Activated CD8-positive, alpha-beta T cell treated with anti-CD3 and anti-CD28 coated beads for 36 hours (primary cell): ENCODE data around the gene PTPRJ. TPM values are rescaled to one million over a fixed set of nuclear protein-coding genes. Genes with fewer than 3 reads are reported as not detected.

Experiments
- ATAC-seq: fragments of 200-7000 bp; cut with Tn5 transposase; one replicate; pipeline ENCODE4 v1.10.0; 2021; ENCODE audit warnings: mild to moderate bottlenecking, moderate library complexity
- CTCF ChIA-PET: fragments of 350-600 bp; sonication (Branson Sonifier 250); formaldehyde crosslinking; loops from one replicate; lab custom pipeline; 2021; ENCODE audit warnings: antibody characterized with exemption; lab: Charles Lee
- POLR2A ChIA-PET: fragments of 350-600 bp; sonication (Branson Sonifier 250); formaldehyde crosslinking; loops from one replicate; lab custom pipeline; 2021; ENCODE audit warnings: antibody characterized with exemption; lab: Charles Lee
- DNase-seq: peaks from one replicate; pipeline ENCODE4 v3.0.0-alpha.2; 2020
- H3K27ac Mint-ChIP-seq: one replicate; pipeline ENCODE4 v1.8.0; 2021; ENCODE audit warnings: mild to moderate bottlenecking, mixed read lengths
- H3K27me3 Mint-ChIP-seq: one replicate; pipeline ENCODE4 v1.8.0; 2021; ENCODE audit warnings: mixed read lengths
- H3K36me3 Mint-ChIP-seq: one replicate; pipeline ENCODE4 v1.8.0; 2021; ENCODE audit warnings: low read depth, mixed read lengths
- H3K4me1 Mint-ChIP-seq: one replicate; pipeline ENCODE4 v1.8.0; 2021; ENCODE audit warnings: low read depth, mixed read lengths
- H3K4me3 Mint-ChIP-seq: one replicate; pipeline ENCODE4 v1.8.0; 2021; ENCODE audit warnings: mild to moderate bottlenecking, moderate library complexity, mixed read lengths
- H3K9me3 Mint-ChIP-seq: one replicate; pipeline ENCODE4 v1.8.0; 2021; ENCODE audit warnings: mixed read lengths
- intact Hi-C: fragments of 100-400 bp; cut with micrococcal nuclease; formaldehyde crosslinking; loops from one replicate; pipeline ENCODE4 v1.10.0; 2022
- total RNA-seq, 2 experiments: library from RNA; stranded (reverse); gene quantifications; one replicate each; pipeline ENCODE4 v1.2.3, GENCODE V29; 2021
- TF ChIP-seq, protein P1 (sequence below): fragments of 200-600 bp; IDR thresholded peaks from one replicate; pipeline ENCODE4 v1.8.0; 2022; ENCODE audit warnings: antibody characterized with exemption, mild to moderate bottlenecking

The PTPRJ gene
- total RNA-seq, 2 experiments from 2014 or later: 21.5 to 23.4 TPM

DNA sequence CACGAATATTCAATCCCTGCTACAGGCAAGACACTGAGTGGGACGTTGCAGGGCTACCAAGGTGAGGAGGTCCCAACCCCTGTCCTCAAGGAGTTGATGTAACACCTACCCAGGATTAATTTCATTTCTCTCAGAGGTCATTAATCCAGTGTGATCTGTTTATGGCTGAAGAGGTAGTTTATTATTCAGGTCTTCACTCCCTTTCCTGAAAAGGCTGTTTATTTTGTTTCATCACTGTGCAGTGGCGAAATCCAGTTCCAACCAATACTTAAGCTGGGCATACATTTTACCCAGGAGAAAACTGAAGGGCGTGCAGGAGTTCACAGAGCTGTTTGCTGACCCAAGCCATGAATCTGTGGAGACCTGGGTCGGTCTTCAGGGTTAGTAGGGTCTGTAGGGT, 2.7 kb upstream of the PTPRJ start:
- no peaks in the 10 kb centered on the region for H3K36me3 Mint-ChIP-seq
- DNase-seq (no peak), ATAC-seq (no peak)
- ChIA-PET POLR2A (interaction anchor here (1.0 kb wide), 1 partner anchor 17 kb away, joined by 3 read pairs; no protein-coding TSS in a partner anchor), CTCF (interaction anchor here (1.4 kb wide), 1 partner anchor 23 kb away, joined by 3 read pairs; no protein-coding TSS in a partner anchor)
- H3K27ac Mint-ChIP-seq: no peak overlapping the region
- H3K4me3 Mint-ChIP-seq: no peak overlapping the region
- TF ChIP-seq, protein P1, sequence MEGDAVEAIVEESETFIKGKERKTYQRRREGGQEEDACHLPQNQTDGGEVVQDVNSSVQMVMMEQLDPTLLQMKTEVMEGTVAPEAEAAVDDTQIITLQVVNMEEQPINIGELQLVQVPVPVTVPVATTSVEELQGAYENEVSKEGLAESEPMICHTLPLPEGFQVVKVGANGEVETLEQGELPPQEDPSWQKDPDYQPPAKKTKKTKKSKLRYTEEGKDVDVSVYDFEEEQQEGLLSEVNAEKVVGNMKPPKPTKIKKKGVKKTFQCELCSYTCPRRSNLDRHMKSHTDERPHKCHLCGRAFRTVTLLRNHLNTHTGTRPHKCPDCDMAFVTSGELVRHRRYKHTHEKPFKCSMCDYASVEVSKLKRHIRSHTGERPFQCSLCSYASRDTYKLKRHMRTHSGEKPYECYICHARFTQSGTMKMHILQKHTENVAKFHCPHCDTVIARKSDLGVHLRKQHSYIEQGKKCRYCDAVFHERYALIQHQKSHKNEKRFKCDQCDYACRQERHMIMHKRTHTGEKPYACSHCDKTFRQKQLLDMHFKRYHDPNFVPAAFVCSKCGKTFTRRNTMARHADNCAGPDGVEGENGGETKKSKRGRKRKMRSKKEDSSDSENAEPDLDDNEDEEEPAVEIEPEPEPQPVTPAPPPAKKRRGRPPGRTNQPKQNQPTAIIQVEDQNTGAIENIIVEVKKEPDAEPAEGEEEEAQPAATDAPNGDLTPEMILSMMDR: no peak
- peaks cover 7% of the 10 kb centered on the region for H3K4me1 Mint-ChIP-seq
- no peaks in the 10 kb centered on the region for H3K27me3 Mint-ChIP-seq
- no peaks in the 10 kb centered on the region for H3K9me3 Mint-ChIP-seq
- intact Hi-C loops: no loop called here

DNA sequence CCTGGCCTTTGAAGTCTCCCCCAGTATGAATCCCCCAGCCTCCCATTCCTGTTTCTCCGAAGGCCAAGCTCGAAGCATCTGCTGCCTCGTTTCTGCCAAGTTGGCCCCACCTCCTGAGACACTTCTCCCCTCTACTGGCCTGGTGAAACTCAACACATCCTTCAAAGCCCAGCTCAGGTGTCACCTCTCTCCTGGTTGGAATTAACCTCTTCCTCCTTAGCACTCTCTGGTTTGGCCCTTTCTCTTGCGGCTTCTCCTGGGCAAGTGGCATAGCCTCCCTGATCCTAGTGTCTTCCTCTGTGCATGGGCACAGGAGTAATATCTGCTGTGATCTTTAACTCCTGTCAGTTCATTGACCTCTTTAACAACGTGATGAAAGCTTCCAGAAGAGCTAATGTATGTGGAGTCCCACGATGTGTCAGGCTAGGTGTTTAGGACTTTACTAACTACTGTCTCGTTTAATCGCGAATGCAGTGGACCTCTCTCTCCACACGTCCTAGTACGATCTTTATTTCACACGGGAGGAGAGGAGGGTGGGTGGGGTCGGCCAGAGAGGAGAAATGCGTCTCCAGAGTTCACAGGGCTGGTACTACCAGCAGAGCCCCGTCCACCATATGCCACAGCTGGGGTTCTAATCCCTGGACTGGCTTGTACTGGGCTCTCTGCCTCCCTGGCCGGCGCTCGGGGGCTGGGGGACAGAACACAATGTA, 826 bp upstream of the PTPRJ start:
- Mint-ChIP-seq H3K27me3 (no peaks in the 10 kb centered on the region), H3K9me3 (no peaks in the 10 kb centered on the region), H3K4me1 (peaks cover 24% of the 10 kb centered on the region), H3K36me3 (peaks cover 11% of the 10 kb centered on the region), H3K4me3 (peak overlapping the region; percentile 26), H3K27ac (peak overlapping the region; percentile 7)
- ChIA-PET CTCF (interaction anchor here (0.6 to 1.0 kb wide), 2 partner anchors 45 kb away, joined by 4 to 6 read pairs; no protein-coding TSS in a partner anchor), POLR2A (interaction anchor here (1.3 to 2.0 kb wide), 2 partner anchors 26 to 77 kb away, joined by 3 to 7 read pairs; no protein-coding TSS in a partner anchor)
- TF ChIP-seq, protein P1: no peak
- intact Hi-C loops: no loop called here
- DNase-seq (no peak), ATAC-seq (no peak)

DNA sequence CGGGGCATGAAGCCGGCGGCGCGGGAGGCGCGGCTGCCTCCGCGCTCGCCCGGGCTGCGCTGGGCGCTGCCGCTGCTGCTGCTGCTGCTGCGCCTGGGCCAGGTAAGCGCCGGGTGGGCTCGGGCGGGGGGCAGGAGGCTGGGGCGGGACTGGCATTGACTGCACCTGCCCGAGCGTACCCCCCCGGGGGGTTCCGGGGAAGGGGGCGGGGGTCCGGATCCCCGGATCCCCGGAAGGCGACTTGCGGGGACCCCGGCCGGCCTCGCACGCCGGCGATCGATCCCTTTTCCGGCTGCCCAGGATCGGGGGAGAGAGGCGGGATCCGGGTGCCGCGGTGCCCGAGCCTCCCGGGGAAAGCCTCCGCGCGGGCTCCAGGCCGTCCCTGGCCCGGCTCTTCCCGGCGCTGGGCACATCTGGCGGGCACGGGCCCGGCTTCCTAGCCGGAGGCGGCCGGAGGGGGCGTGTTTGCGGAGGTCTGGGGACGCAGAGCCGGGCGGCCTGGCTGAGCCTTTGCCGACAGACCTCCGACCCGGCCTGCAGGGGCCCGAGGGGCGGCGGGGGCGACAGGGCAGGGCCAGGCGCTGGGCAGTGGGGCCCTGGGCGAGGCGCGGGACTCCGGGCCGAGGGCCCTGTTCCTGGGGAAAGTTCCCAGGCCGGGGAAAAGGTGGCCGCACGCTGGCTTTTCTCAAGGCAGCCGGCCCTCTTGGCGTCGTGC, 705 bp downstream of the PTPRJ start:
- DNase-seq: peak; percentile 35
- TF ChIP-seq, protein P1: no peak
- intact Hi-C loops: no loop called here
- Mint-ChIP-seq H3K9me3 (no peaks in the 10 kb centered on the region), H3K36me3 (peaks cover 11% of the 10 kb centered on the region), H3K4me1 (peaks cover 26% of the 10 kb centered on the region), H3K4me3 (peak overlapping the region; percentile 75), H3K27ac (no peak overlapping the region), H3K27me3 (no peaks in the 10 kb centered on the region)
- ChIA-PET POLR2A (interaction anchor here (0.9 to 2.0 kb wide), 2 partner anchors 12 to 25 kb away, joined by 3 to 7 read pairs; no protein-coding TSS in a partner anchor), CTCF (no interaction called here)
- peak; percentile 69 for ATAC-seq

DNA sequence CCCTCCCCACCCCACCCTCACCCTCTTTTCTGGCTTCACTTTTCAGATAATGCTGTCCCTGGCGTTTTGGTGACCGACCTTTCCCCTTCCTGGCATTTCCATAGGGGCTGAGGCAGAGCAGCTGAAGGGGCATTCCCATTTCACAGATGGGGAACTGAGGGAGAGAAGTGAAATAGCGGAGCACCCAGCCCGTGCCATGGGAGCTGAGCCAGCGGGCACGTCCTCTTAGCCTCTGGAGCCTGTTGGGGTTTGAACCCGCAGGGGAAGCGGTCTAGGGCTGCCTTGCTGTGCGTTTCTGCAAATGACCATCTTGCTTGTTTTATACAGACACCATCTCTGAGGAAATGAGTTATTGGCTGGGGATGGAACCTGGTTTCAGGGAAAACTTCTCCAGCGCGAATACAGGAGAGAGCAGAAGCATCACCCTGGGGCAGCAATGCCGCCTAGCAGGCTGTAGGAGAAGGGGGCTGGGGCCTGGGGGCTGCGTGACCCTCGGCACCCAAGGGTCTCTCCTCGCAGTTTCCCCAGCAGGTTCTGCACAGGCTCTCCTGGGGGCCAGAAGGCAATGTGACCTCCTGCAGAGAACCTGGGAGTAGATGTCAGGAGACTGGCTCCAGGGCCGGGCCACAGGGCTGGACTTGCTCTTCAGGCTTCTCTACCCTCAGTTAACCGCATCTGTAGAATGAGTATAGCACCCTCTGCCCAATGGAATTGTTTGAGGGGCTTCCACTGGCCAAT, 1.5 kb downstream of the PTPRJ start:
- Mint-ChIP-seq H3K4me1 (peaks cover 34% of the 10 kb centered on the region), H3K27ac (peak overlapping the region; percentile 77), H3K4me3 (peak overlapping the region; percentile 75), H3K9me3 (no peaks in the 10 kb centered on the region), H3K36me3 (peaks cover 11% of the 10 kb centered on the region), H3K27me3 (no peaks in the 10 kb centered on the region)
- TF ChIP-seq, protein P1: no peak
- POLR2A ChIA-PET: interaction anchor here (0.6 to 2.4 kb wide), 5 partner anchors 12 to 1839 kb away, joined by 3 to 8 read pairs (median 4); no protein-coding TSS in a partner anchor
- ATAC-seq (no peak), DNase-seq (peak; percentile 35)
- CTCF ChIA-PET: interaction anchor here (1.1 to 2.3 kb wide), 3 partner anchors 11 to 47 kb away, joined by 3 to 16 read pairs (median 7); no protein-coding TSS in a partner anchor
- intact Hi-C loops: loop anchor here (2.0 kb wide), 1 partner anchor 19 kb away; no protein-coding TSS in a partner anchor
